A204.1 (cell line): Measurements from ENCODE around the gene RNASE13.
"Not testable (repeated sequence)": the region's sequence is repeated elsewhere in the genome, so short reads cannot be mapped to it uniquely, and the experiment has no call there.

ENCODE experiments used
- FAIRE-seq: peaks from 2 replicates; lab custom pipeline; 2012; peaks lifted over from hg19 to GRCh38; lab: Jason Lieb, UNC

The RNASE13 gene

GRCh38 chr14:20988717-20989470, 45.7 kb downstream of the RNASE13 start:
- no peak for FAIRE-seq

- FAIRE-seq: no peak
Measured at GRCh38 chr14:20986811-20987210, 47.8 kb downstream of the RNASE13 start.

GRCh38 chr14:20985650-20986049, 49.0 kb downstream of the RNASE13 start:
- FAIRE-seq: not testable (repeated sequence)
